Activated CD4-positive, alpha-beta memory T cell treated with anti-CD3 and anti-CD28 coated beads for 36 hours (primary cell): ENCODE data around the gene SLCO1B3. TPM values are rescaled to one million over a fixed set of nuclear protein-coding genes. Genes with fewer than 3 reads are reported as not detected.

Experiments
- CTCF ChIA-PET: fragments of 350-600 bp; sonication (Branson Sonifier 250); formaldehyde crosslinking; loops from one replicate; lab custom pipeline; 2021; ENCODE audit warnings: antibody characterized with exemption, inconsistent platforms; lab: Charles Lee
- POLR2A ChIA-PET: fragments of 350-600 bp; sonication (Branson Sonifier 250); formaldehyde crosslinking; loops from one replicate; lab custom pipeline; 2021; ENCODE audit warnings: antibody characterized with exemption; lab: Charles Lee
- DNase-seq: peaks from one replicate; pipeline ENCODE4 v3.0.0-alpha.2; 2020
- H3K27ac Mint-ChIP-seq: one replicate; pipeline ENCODE4 v1.8.0; 2021; ENCODE audit warnings: mixed read lengths
- H3K27me3 Mint-ChIP-seq: one replicate; pipeline ENCODE4 v1.8.0; 2021; ENCODE audit warnings: mixed read lengths
- H3K36me3 Mint-ChIP-seq: one replicate; pipeline ENCODE4 v1.8.0; 2021; ENCODE audit warnings: mixed read lengths
- H3K4me1 Mint-ChIP-seq: one replicate; pipeline ENCODE4 v1.8.0; 2021; ENCODE audit warnings: low read depth, mixed read lengths
- H3K4me3 Mint-ChIP-seq: one replicate; pipeline ENCODE4 v1.8.0; 2021; ENCODE audit warnings: mild to moderate bottlenecking, mixed read lengths
- H3K9me3 Mint-ChIP-seq: one replicate; pipeline ENCODE4 v1.8.0; 2021; ENCODE audit warnings: mixed read lengths
- intact Hi-C: fragments of 100-400 bp; cut with micrococcal nuclease; formaldehyde crosslinking; loops from one replicate; pipeline ENCODE4 v1.15.1; 2023
- total RNA-seq, 2 experiments: library from RNA; stranded (reverse); gene quantifications; one replicate each; pipeline ENCODE4 v1.2.3, GENCODE V29; 2021

SLCO1B3 gene
- total RNA-seq, 2 experiments from 2014 or later: not detected

DNA sequence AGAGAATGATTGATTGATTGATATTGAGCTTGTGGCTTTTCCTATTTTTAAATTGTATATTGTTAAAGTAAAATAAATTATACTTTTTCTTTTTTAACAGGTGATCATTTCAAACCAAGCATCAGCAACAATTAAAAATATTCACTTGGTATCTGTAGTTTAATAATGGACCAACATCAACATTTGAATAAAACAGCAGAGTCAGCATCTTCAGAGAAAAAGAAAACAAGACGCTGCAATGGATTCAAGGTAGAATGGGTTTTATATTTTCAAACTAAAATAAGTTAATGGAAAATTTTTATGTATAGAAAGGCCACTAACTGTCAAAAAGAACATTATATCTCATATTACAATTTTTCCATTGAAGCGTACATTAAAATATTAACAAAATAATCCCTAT is 5.1 kb downstream of the SLCO1B3 start:
- Mint-ChIP-seq H3K4me3 (no peak overlapping the region), H3K27me3 (no peaks in the 10 kb centered on the region), H3K4me1 (no peaks in the 10 kb centered on the region), H3K9me3 (no peaks in the 10 kb centered on the region), H3K27ac (no peak overlapping the region), H3K36me3 (no peaks in the 10 kb centered on the region)
- DNase-seq: no peak
- intact Hi-C loops: no loop called here
- CTCF ChIA-PET: no interaction called here
- POLR2A ChIA-PET: no interaction called here

DNA sequence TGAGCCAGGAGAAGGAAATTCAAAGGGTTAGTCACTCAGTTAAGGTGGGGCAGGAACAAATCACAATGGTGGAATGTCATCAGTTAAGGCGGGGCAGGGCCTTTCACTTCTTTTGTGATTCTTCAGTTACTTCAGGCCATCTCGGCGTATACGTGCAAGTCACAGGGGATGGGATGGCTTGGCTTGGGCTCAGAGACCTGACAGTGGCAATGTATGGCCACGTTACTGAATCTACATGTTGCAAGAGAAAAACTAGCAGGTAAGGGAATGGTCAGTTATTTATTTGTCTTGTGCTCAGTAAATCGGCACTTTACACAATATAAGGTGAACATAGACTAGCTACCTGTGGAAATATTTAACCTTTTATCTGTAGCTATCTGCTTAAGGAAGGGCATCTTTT is 11.9 kb downstream of the SLCO1B3 start:
- H3K27me3 Mint-ChIP-seq: no peaks in the 10 kb centered on the region
- CTCF ChIA-PET: no interaction called here

GRCh38 chr12:20822925-20823324 is 12.4 kb downstream of the SLCO1B3 start:
- POLR2A ChIA-PET: no interaction called here
- H3K9me3 Mint-ChIP-seq: peaks cover 8% of the 10 kb centered on the region
- CTCF ChIA-PET: no interaction called here
- H3K27me3 Mint-ChIP-seq: no peaks in the 10 kb centered on the region
- no peak overlapping the region for H3K4me3 Mint-ChIP-seq
- H3K36me3 Mint-ChIP-seq: no peaks in the 10 kb centered on the region
- H3K4me1 Mint-ChIP-seq: no peaks in the 10 kb centered on the region
- intact Hi-C loops: no loop called here
- H3K27ac Mint-ChIP-seq: no peak overlapping the region
- DNase-seq: no peak

More for the DNA sequence above, 11.9 kb downstream of the SLCO1B3 start:
- no peak for DNase-seq
- Mint-ChIP-seq H3K4me3 (no peak overlapping the region), H3K27ac (no peak overlapping the region), H3K36me3 (no peaks in the 10 kb centered on the region), H3K4me1 (no peaks in the 10 kb centered on the region), H3K9me3 (peaks cover 8% of the 10 kb centered on the region)
- intact Hi-C loops: no loop called here
- POLR2A ChIA-PET: no interaction called here

DNA sequence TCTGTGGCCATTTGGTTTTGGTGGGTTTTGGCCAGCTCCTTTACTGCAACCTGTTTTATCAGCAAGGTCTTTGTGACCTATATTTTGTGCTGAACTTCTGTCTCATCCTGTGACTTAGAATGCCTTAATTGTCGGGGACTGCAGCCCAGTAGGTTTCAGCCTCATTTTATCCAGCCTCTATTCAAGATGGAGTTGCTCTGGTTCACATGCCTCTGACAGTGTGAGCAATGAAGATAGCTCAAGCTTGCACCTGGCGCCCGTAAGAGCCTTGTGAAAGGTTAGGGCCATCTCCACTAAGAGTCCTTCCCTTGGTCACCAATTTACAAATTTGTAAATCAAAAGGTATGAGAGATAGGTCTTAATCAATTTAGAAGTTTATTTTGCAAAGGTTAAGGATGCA is 19.4 kb downstream of the SLCO1B3 start:
- Mint-ChIP-seq H3K27ac (no peak overlapping the region), H3K36me3 (no peaks in the 10 kb centered on the region), H3K4me3 (no peak overlapping the region), H3K27me3 (no peaks in the 10 kb centered on the region), H3K4me1 (no peaks in the 10 kb centered on the region), H3K9me3 (no peaks in the 10 kb centered on the region)
- intact Hi-C loops: no loop called here
- POLR2A ChIA-PET: no interaction called here
- CTCF ChIA-PET: no interaction called here
- DNase-seq: no peak

DNA sequence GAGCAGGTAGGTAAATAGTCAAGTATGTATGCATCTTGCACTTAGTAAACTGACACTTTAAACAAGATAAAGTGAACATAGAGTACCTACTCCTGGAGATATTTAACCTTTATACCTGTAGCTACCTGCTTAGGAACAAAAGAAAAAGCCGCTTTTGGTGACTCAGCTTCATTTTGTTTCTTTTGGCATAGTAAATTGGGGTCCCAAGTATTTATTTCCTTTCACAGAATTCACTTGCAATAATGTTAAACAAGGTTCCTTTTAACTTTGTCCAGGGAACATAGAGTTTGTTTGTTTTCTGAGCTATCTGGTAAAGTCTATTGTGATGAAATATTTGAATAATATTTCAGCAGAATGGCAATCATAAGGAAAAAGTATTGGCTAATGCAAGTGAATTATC is 20.0 kb downstream of the SLCO1B3 start:
- H3K36me3 Mint-ChIP-seq: no peaks in the 10 kb centered on the region
- no peak overlapping the region for H3K4me3 Mint-ChIP-seq
- intact Hi-C loops: no loop called here
- no peaks in the 10 kb centered on the region for H3K27me3 Mint-ChIP-seq
- peaks cover 3% of the 10 kb centered on the region for H3K9me3 Mint-ChIP-seq
- H3K27ac Mint-ChIP-seq: no peak overlapping the region
- no peak for DNase-seq
- ChIA-PET CTCF (no interaction called here), POLR2A (no interaction called here)
- no peaks in the 10 kb centered on the region for H3K4me1 Mint-ChIP-seq

DNA sequence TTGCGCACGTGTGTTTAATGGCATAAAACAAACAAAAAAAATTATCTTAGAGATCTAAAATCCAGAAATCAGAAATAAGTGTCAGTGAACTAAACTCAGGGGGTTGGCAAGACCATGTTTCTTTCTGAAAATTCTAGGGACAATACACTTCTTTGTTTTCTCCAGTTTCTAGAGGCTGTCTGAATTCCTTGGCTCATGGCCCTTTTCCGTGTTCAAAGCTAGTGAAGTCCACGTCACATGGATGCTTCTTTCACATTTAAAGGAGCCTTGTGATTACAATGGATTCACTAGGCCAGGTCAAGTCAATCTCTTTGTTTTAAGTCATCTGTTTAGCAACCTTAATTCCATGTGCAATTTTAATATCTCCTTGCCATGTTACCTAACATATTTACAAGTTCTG is 22.4 kb downstream of the SLCO1B3 start:
- Mint-ChIP-seq H3K27me3 (no peaks in the 10 kb centered on the region), H3K36me3 (no peaks in the 10 kb centered on the region), H3K9me3 (peaks cover 3% of the 10 kb centered on the region), H3K27ac (no peak overlapping the region), H3K4me1 (no peaks in the 10 kb centered on the region), H3K4me3 (no peak overlapping the region)
- ChIA-PET CTCF (no interaction called here), POLR2A (no interaction called here)
- intact Hi-C loops: no loop called here
- no peak for DNase-seq

DNA sequence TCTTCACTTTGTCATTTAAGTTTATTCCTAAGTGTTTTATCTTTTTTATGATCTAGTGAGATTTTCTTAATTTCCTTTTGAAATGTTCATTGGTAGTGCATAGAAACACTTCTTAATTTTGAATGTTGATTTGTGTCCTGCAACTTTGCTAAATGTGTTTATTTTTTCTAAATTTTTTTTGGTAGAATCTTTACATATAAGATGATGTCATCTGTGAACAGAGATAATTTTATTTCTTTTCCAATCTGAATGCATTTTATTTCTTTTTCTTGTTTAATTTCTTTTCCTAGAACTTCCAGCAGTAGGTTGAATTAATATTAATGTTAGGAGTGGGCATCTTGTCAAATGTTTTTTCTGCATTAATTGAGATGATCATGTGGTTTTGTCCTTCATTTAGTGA is 42.1 kb downstream of the SLCO1B3 start:
- no peak overlapping the region for H3K27ac Mint-ChIP-seq

DNA sequence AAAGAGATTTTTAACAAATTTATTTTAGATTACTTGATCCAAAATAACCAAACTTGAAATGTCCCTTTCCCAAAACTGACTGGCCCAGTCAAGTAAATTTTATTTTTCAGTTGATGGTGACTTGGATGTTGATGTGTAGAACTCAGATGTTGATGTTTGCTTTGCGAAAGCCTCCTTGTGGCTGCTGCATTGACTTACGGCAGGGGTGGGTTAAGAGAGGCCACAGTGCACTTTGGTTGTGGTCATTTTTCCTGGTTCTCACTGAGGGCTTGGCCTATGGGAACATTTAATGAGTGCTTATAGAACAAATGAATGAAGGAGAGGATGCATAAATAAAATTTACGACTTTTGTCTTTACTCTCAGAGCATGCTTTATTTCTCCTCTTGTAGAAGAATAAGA is 52.6 kb downstream of the SLCO1B3 start:
- POLR2A ChIA-PET: no interaction called here
- intact Hi-C loops: no loop called here
- CTCF ChIA-PET: interaction anchor here (0.6 kb wide), 1 partner anchor 17 kb away, joined by 3 read pairs; no protein-coding TSS in a partner anchor
- no peaks in the 10 kb centered on the region for H3K4me1 Mint-ChIP-seq
- H3K27ac Mint-ChIP-seq: no peak overlapping the region
- no peaks in the 10 kb centered on the region for H3K9me3 Mint-ChIP-seq
- H3K4me3 Mint-ChIP-seq: no peak overlapping the region
- no peak for DNase-seq
- no peaks in the 10 kb centered on the region for H3K27me3 Mint-ChIP-seq
- H3K36me3 Mint-ChIP-seq: no peaks in the 10 kb centered on the region

More for the DNA sequence above, 42.1 kb downstream of the SLCO1B3 start:
- Mint-ChIP-seq H3K9me3 (peaks cover 7% of the 10 kb centered on the region), H3K4me3 (no peak overlapping the region), H3K36me3 (no peaks in the 10 kb centered on the region), H3K27me3 (no peaks in the 10 kb centered on the region), H3K4me1 (no peaks in the 10 kb centered on the region)
- intact Hi-C loops: no loop called here
- POLR2A ChIA-PET: no interaction called here
- CTCF ChIA-PET: no interaction called here
- no peak for DNase-seq

GRCh38 chr12:20865873-20866272 is 55.4 kb downstream of the SLCO1B3 start:
- intact Hi-C loops: no loop called here
- Mint-ChIP-seq H3K4me1 (no peaks in the 10 kb centered on the region), H3K36me3 (no peaks in the 10 kb centered on the region), H3K27ac (no peak overlapping the region), H3K27me3 (no peaks in the 10 kb centered on the region), H3K4me3 (no peak overlapping the region), H3K9me3 (no peaks in the 10 kb centered on the region)
- DNase-seq: no peak
- ChIA-PET POLR2A (no interaction called here), CTCF (no interaction called here)

GRCh38 chr12:20868277-20868676 is 57.8 kb downstream of the SLCO1B3 start:
- Mint-ChIP-seq H3K4me1 (no peaks in the 10 kb centered on the region), H3K36me3 (no peaks in the 10 kb centered on the region), H3K27me3 (no peaks in the 10 kb centered on the region), H3K27ac (no peak overlapping the region), H3K9me3 (no peaks in the 10 kb centered on the region), H3K4me3 (no peak overlapping the region)
- DNase-seq: no peak
- ChIA-PET POLR2A (no interaction called here), CTCF (no interaction called here)
- intact Hi-C loops: no loop called here

DNA sequence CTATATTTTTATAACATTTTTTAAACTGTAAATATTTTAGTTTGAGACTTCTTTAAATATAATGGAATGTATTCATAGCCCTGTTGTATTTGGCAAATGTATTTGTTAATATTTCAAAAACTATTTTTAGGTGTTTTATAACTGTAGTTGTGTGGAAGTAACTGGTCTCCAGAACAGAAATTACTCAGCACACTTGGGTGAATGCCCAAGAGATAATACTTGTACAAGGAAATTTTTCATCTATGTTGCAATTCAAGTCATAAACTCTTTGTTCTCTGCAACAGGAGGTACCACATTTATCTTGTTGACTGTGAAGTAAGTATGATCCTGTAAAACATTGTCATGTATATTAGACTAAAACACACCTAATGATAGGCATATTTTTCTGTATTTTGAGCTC is 72.8 kb downstream of the SLCO1B3 start:
- no peak overlapping the region for H3K4me3 Mint-ChIP-seq
- H3K27ac Mint-ChIP-seq: no peak overlapping the region
- no peaks in the 10 kb centered on the region for H3K9me3 Mint-ChIP-seq
- H3K4me1 Mint-ChIP-seq: no peaks in the 10 kb centered on the region
- CTCF ChIA-PET: no interaction called here
- POLR2A ChIA-PET: no interaction called here
- no peaks in the 10 kb centered on the region for H3K36me3 Mint-ChIP-seq
- H3K27me3 Mint-ChIP-seq: no peaks in the 10 kb centered on the region
- DNase-seq: no peak
- intact Hi-C loops: no loop called here

DNA sequence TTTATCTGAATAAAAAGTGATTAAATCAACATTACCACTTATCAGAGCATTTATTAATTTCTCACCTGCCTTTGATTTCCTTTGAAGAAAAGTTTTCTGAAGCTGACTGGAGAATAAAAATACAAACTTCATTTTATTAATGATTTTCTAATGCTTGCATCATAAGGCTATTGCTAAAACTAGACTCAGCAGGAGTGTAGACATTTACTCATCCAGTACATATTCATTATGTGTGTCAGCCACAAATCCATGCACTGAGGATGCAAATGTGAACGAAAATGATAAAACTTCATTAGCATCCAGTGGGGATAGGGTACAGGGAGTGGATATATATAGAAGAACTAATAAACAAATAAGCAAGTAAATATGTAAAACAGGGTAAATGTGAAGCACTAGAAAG is 74.6 kb downstream of the SLCO1B3 start:
- Mint-ChIP-seq H3K4me1 (no peaks in the 10 kb centered on the region), H3K9me3 (peaks cover 7% of the 10 kb centered on the region), H3K27ac (no peak overlapping the region), H3K36me3 (no peaks in the 10 kb centered on the region), H3K4me3 (no peak overlapping the region), H3K27me3 (no peaks in the 10 kb centered on the region)
- ChIA-PET POLR2A (no interaction called here), CTCF (no interaction called here)
- intact Hi-C loops: no loop called here
- DNase-seq: no peak

DNA sequence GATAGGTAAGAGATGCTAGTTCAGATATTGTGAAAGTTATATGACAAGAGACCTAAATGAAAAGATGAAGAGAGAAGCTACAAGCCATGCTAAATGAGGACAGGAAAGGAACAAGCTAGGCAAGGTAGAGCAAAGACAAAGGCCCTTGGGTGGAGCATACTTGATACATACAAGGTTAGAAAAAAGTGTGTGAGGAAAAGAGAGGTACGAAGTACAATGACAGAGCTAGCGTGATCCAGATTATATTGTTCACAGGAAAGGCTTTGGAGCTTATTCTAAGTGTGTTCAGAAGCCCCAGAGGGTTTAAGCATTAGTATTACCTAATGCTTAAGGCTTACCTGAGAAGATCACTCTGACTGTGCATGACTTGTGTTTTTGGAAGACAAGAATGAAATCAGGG is 75.0 kb downstream of the SLCO1B3 start:
- CTCF ChIA-PET: no interaction called here
- no peak for DNase-seq
- intact Hi-C loops: no loop called here
- no peaks in the 10 kb centered on the region for H3K27me3 Mint-ChIP-seq
- no peak overlapping the region for H3K4me3 Mint-ChIP-seq
- POLR2A ChIA-PET: no interaction called here
- no peaks in the 10 kb centered on the region for H3K4me1 Mint-ChIP-seq
- no peaks in the 10 kb centered on the region for H3K36me3 Mint-ChIP-seq
- no peak overlapping the region for H3K27ac Mint-ChIP-seq
- H3K9me3 Mint-ChIP-seq: peaks cover 7% of the 10 kb centered on the region

GRCh38 chr12:20917269-20917668 is 106.8 kb downstream of the SLCO1B3 start:
- DNase-seq: no peak
- POLR2A ChIA-PET: no interaction called here
- Mint-ChIP-seq H3K9me3 (no peaks in the 10 kb centered on the region), H3K27ac (no peak overlapping the region), H3K36me3 (no peaks in the 10 kb centered on the region), H3K27me3 (no peaks in the 10 kb centered on the region), H3K4me3 (no peak overlapping the region), H3K4me1 (no peaks in the 10 kb centered on the region)
- intact Hi-C loops: no loop called here
- CTCF ChIA-PET: no interaction called here
